H1 (cell line): ENCODE data around the gene TOP2A.

ENCODE experiments used
- CBX5 ChIP-seq: fragments of 300-800, 300-1000 bp; sonication (generic); IDR thresholded peaks from 2 replicates; pipeline ENCODE4 v1.7.1; 2016; ENCODE audit warnings: antibody characterized with exemption, low read length, low read depth
- JUN ChIP-seq: IDR thresholded peaks from 2 replicates; pipeline ENCODE4 v1.6.1; 2011; ENCODE audit warnings: low read depth, mild to moderate bottlenecking, improper control_type of control experiment, low read length
- SAP30 ChIP-seq: fragments of 300-600 bp; sonication (generic); IDR thresholded peaks from 2 replicates; pipeline ENCODE4 v1.7.1; 2012; ENCODE audit warnings: low read length, moderate library complexity, mild to moderate bottlenecking, inconsistent platforms; ENCODE audit not compliant: insufficient read depth, insufficient replicate concordance
- TAF7 ChIP-seq: optimal IDR thresholded peaks from 2 replicates; pipeline ENCODE3; 2011; ENCODE audit warnings: low read depth, mild to moderate bottlenecking, inconsistent platforms, low read length, moderate library complexity, borderline replicate concordance
- YY1 ChIP-seq: IDR thresholded peaks from 2 replicates; pipeline ENCODE4 v1.6.1; 2011; ENCODE audit warnings: low read depth, mild to moderate bottlenecking, low read length
- ZNF274 ChIP-seq: IDR thresholded peaks from 2 replicates; pipeline ENCODE4 v1.7.0; 2012; ENCODE audit warnings: low read length, borderline replicate concordance; ENCODE audit errors: extremely low read depth
- TF ChIP-seq, protein P1 (sequence below), 3 experiments: IDR thresholded peaks; 1 replicate in 2 of 3; 2 replicates in 1 of 3; pipeline versions ENCODE4 v1.5.1 to v1.6.1; 2011; ENCODE audit warnings: low read length in 3 of 3, mild to moderate bottlenecking in 3 of 3, inconsistent platforms in 2 of 3, low read depth in 1 of 3, moderate library complexity in 1 of 3; ENCODE audit not compliant: insufficient read depth in 1 of 3; ENCODE audit errors: control extremely low read depth in 1 of 3

DNA sequence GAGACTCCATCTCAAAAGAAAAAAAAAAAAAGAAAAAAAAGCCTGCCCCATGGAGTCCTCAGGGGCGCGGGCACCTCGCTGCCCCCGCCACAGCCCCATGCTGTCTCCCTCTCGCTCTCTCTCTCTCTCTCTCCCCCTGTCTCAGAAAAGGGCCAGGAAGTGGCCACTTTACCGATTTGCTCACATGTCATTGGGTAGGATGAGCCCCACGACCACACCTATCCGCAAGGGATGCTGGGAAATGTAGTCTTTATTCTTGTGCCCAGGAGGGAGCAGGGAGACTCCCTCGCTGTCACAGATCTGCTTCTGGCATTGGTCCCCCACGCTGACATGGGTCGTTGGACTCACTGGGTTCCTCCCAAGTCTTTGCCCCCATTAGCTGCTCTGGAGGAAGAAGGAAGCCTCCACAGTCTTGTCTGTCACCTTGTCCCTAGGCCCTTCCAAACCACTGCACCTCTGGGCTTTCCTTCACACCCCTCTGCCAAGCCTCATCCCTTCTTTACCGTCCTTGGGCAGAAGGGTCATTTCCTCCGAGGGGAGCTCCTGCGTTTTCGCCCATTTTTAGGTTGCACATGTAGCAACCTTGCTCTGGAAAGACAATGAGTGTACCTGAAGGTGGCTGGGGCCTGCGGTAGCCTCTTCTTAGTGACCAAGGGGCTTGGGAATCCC is 46.3 kb downstream of the TOP2A start:
- no peak for TF ChIP-seq JUN
- TF ChIP-seq, protein P1, sequence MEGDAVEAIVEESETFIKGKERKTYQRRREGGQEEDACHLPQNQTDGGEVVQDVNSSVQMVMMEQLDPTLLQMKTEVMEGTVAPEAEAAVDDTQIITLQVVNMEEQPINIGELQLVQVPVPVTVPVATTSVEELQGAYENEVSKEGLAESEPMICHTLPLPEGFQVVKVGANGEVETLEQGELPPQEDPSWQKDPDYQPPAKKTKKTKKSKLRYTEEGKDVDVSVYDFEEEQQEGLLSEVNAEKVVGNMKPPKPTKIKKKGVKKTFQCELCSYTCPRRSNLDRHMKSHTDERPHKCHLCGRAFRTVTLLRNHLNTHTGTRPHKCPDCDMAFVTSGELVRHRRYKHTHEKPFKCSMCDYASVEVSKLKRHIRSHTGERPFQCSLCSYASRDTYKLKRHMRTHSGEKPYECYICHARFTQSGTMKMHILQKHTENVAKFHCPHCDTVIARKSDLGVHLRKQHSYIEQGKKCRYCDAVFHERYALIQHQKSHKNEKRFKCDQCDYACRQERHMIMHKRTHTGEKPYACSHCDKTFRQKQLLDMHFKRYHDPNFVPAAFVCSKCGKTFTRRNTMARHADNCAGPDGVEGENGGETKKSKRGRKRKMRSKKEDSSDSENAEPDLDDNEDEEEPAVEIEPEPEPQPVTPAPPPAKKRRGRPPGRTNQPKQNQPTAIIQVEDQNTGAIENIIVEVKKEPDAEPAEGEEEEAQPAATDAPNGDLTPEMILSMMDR (IDR thresholded peaks at IDR 0.05; ENCODE audit: control extremely low read depth in 1 of 3, insufficient read depth in 1 of 3, low read depth in 1 of 3, low read length in 3 of 3) = no peak
- no peak for TF ChIP-seq YY1
- TF ChIP-seq ZNF274 = no peak
- no peak for TF ChIP-seq SAP30
- no peak for TF ChIP-seq TAF7
- no peak for TF ChIP-seq CBX5
